ENCODE measurements around the gene INSR. TPM values are rescaled to one million over a fixed set of nuclear protein-coding genes. Genes with fewer than 3 reads are reported as not detected.

INSR gene
- total and polyA plus RNA-seq, 10 of the 15 experiments (the other 5 are each of a cell fraction or from before 2014, with no cell fraction given): 4.2 to 34.9 (median 13.6) TPM

- FAIRE-seq (no peak), ATAC-seq (peak; percentile 53), DNase-seq (ENCODE audit: low read depth, low spot score) (no peak)
- no peaks in the 10 kb centered on the region for H3K79me2 ChIP-seq (ENCODE audit: control insufficient read depth, insufficient read depth, low read length)
- H3K4me3 ChIP-seq: no peak overlapping the region
- ChIA-PET SMC1A (ENCODE audit: uncharacterized antibody, unreplicated experiment) (interaction anchor here (0.6 to 6.7 kb wide), 15 partner anchors 8 to 226 kb away, joined by 3 to 120 read pairs (median 5); partner anchors contain the start of gene ARHGEF18), POLR2A (interaction anchor here (0.6 to 3.4 kb wide), 5 partner anchors 11 to 193 kb away, joined by 3 to 28 read pairs (median 3); no protein-coding TSS in a partner anchor), RAD21 (ENCODE audit: unreplicated experiment) (interaction anchor here (0.5 to 6.7 kb wide), 11 partner anchors 11 to 226 kb away, joined by 3 to 104 read pairs (median 6); partner anchors contain the start of gene ARHGEF18), CTCF (interaction anchor here (0.6 to 6.0 kb wide), 21 partner anchors 8 to 227 kb away, joined by 3 to 154 read pairs (median 4); partner anchors contain the start of gene ARHGEF18)
- peaks cover 7% of the 10 kb centered on the region for H3K4me1 ChIP-seq (ENCODE audit: control insufficient read depth, insufficient read depth, low read length)
- H2AFZ ChIP-seq (ENCODE audit: control insufficient read depth, low read depth, low read length): no peak overlapping the region
- no peak overlapping the region for H3K9ac ChIP-seq (ENCODE audit: control insufficient read depth, insufficient read depth, low read length)
- H4K20me1 ChIP-seq (ENCODE audit: control insufficient read depth, insufficient read depth): no peaks in the 10 kb centered on the region
- no TSS peak for BruUV-seq (replicated peaks)
- H3K36me3 ChIP-seq (ENCODE audit: control insufficient read depth in 2 of 2, insufficient read depth in 2 of 2, low read length in 1 of 2): no peaks in the 10 kb centered on the region
- whole genome bisulfite sequencing (ENCODE audit: insufficient coverage, insufficient replicate concordance, low lambda C conversion rate, missing lambda C conversion rate): 63% methylated on average over 4 of the region's 4 CpGs
- intact Hi-C loops (cut with micrococcal nuclease; ENCODE audit: unreplicated experiment): loop anchor here (1.0 kb wide), 1 partner anchor 13 kb away; no protein-coding TSS in a partner anchor
- no peaks in the 10 kb centered on the region for H3K27me3 ChIP-seq (replicated peaks in 1 of 2; ENCODE audit: control insufficient read depth in 2 of 2, insufficient read depth in 2 of 2, low read length in 1 of 2)
- H3K4me2 ChIP-seq (ENCODE audit: control insufficient read depth, insufficient read depth): no peak overlapping the region
- H3K9me3 ChIP-seq (replicated peaks; ENCODE audit: control insufficient read depth, insufficient read depth, low read length): peaks cover 5% of the 10 kb centered on the region; the same call in 2 of the 3 replicates
- in situ Hi-C loops (cut with MboI): no loop called here
- no peak overlapping the region for H3K27ac ChIP-seq (ENCODE audit: control insufficient read depth, insufficient read depth)
- TF ChIP-seq ZNF217 (IDR thresholded peaks at IDR 0.05): no peak
- no peak for TF ChIP-seq POLR2AphosphoS2 (IDR thresholded peaks at IDR 0.05; ENCODE audit: low read depth, low read length)
- no peak for TF ChIP-seq CHD2 (IDR thresholded peaks at IDR 0.05; ENCODE audit: borderline replicate concordance, low read depth, low read length)
- TF ChIP-seq SMC3 (IDR thresholded peaks at IDR 0.05; ENCODE audit: borderline replicate concordance, low read length): peak; percentile 51; the same call in 1 of the 2 replicates
- TF ChIP-seq MYC (IDR thresholded peaks at IDR 0.05; ENCODE audit: insufficient read depth, insufficient read length, insufficient replicate concordance, low read length, severe bottlenecking): no peak
- no peak for TF ChIP-seq MXI1 (IDR thresholded peaks at IDR 0.05; ENCODE audit: low read depth, low read length)
- TF ChIP-seq IRF4 (IDR thresholded peaks at IDR 0.05; ENCODE audit: low read depth, low read length): no peak
- TF ChIP-seq BMI1 (IDR thresholded peaks at IDR 0.05; ENCODE audit: borderline replicate concordance): no peak
- TF ChIP-seq YBX1 (IDR thresholded peaks at IDR 0.05): no peak
- TF ChIP-seq EED (IDR thresholded peaks at IDR 0.05; ENCODE audit: low read depth): no peak
- peak in 2 of 3 experiments; percentile 14 to 42; a peak in 3 of 6 replicates for TF ChIP-seq CTCF (IDR thresholded peaks at IDR 0.05 in 2 of 3, conservative IDR thresholded peaks at IDR 0.05 in 1 of 3; ENCODE audit: control insufficient read depth in 2 of 3, extremely low read depth in 1 of 3, insufficient read depth in 1 of 3, low read depth in 3 of 3, low read length in 3 of 3)
- TF ChIP-seq ZNF592 (IDR thresholded peaks at IDR 0.05): 0 out of 2 replicates have a peak, but pooled peaks have one; percentile 16
- TF ChIP-seq SKIL (IDR thresholded peaks at IDR 0.05; ENCODE audit: low read depth, poor library complexity, severe bottlenecking): no peak
- no peak for TF ChIP-seq USF2 (IDR thresholded peaks at IDR 0.05; ENCODE audit: borderline replicate concordance, low read depth, low read length)
Observed at GRCh38 chr19:7328647-7329046, 34.4 kb upstream of the INSR start.

Data from GM12878 (cell line).